Mammary epithelial cell (primary cell): Measurements from ENCODE around the gene SH3GLB1.

Experiments
- CTCF ChIP-seq, 2 donors: IDR thresholded peaks in 1 of 2; conservative IDR thresholded peaks in 1 of 2; 2 replicates each; pipeline ENCODE4 v1.5.1; 2011 to 2012; ENCODE audit warnings: inconsistent platforms in 2 of 2, low read length in 2 of 2, mild to moderate bottlenecking in 2 of 2, control low read depth in 1 of 2, low read depth in 1 of 2; ENCODE audit not compliant: insufficient read depth in 1 of 2; ENCODE audit errors: extremely low read depth in 1 of 2
- EZH2 ChIP-seq: IDR thresholded peaks from 2 replicates; pipeline ENCODE4 v1.6.1; 2012; ENCODE audit warnings: low read length, inconsistent platforms, borderline replicate concordance

GRCh38 chr1:86712088-86712860 lies 7.9 kb downstream of the SH3GLB1 start:
- no peak for TF ChIP-seq CTCF (conservative IDR thresholded peaks at IDR 0.05 in 1 of 2, IDR thresholded peaks at IDR 0.05 in 1 of 2; ENCODE audit: extremely low read depth in 1 of 2, insufficient read depth in 1 of 2, low read depth in 1 of 2, low read length in 2 of 2)
- TF ChIP-seq EZH2 = no peak
